CD4-positive, alpha-beta T cell treated with Interleukin-10 for 1 hour (primary cell): ENCODE measurements around the gene IFNGR1.

Experiments
- DNase-seq: peaks from one replicate; pipeline ENCODE4 v3.0.0-alpha.2; 2020

Gene IFNGR1

GRCh38 chr6:137173501-137173900 lies 45.7 kb downstream of the IFNGR1 start, which contains the start of gene IL22RA2:
Gene IL22RA2 (minus strand): TSS chr6:137173644. CDS start chr6:137161749, 11,895 bp downstream.
- no peak for DNase-seq

DNA sequence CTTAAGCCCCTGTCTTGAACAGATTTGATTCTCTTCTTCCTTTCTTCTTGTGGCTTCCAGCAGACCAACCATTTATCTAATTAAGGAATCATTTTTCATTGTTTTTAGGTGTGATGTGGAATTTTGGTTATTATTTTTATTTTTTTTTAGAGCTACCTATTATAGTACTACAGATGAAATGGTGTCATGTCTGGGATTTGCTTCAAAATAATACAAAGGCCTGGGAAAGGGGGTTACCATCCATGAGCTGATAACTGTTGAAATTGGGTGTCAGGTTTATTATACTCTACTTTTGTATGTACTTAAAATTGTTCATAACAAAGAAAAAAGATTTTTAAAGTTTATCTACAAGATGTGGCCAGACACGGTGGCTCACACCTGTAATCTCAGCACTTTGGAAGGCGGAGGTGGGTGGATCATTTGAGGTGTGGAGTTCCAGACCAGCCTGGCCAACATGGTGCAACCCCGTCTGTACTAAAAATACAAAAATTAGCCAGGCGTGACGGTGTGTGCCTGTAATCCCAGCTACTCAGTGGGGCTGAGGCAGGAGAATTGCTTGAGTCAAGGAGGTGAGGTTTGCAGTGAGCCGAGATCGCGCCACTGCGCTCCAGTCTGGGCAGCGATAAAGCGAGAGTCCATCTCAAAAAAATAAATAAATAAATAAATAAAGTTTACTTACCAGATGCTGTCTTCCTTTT lies 46.3 kb downstream of the IFNGR1 start:
- DNase-seq, result no peak

DNA sequence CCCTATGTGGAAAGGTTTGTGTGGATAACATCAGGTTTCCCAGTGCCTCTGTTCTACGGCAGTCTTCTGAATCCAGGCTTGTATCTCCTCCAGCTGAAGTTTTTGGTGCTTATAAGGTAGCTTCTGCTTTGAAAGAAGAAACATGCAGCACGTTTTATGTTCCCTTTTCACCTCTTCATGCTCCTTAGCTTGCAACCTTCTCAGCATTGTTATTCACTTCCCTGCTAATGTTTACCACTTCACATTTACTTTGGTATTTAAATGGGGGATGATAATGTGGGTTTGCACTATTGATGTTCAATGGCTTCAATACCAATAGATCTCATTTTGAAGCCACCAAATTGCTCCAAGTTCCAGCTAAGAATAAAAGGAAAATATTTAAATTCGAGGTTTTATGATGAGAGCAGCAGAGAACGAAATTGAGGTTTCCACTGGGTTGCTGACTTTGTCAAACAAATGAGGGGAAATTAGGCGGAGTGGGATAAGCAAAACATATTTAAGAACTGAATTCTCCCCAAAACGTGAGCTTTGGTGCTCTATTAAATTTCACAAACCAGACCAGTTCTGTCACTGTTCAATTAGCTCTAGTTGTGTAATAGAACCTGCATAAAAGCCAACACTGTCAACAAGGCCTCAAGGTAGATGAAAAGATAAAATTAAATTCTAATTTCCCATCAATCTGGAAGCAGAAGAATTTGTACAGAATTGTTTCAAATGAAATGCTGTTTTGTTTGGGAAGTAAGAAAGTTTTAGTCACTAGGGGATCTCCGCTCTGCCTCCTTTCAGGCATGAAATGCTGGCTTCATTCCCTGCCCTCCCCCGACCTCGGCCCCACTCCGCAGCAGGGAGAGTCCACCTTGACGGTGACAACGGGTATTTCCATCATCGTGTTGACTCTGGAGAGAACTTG lies 47.1 kb downstream of the IFNGR1 start:
- no peak for DNase-seq

- DNase-seq, result no peak
Measured at GRCh38 chr6:137171053-137171374, 48.2 kb downstream of the IFNGR1 start.

GRCh38 chr6:137170266-137171052 lies 48.7 kb downstream of the IFNGR1 start:
- no peak for DNase-seq

DNA sequence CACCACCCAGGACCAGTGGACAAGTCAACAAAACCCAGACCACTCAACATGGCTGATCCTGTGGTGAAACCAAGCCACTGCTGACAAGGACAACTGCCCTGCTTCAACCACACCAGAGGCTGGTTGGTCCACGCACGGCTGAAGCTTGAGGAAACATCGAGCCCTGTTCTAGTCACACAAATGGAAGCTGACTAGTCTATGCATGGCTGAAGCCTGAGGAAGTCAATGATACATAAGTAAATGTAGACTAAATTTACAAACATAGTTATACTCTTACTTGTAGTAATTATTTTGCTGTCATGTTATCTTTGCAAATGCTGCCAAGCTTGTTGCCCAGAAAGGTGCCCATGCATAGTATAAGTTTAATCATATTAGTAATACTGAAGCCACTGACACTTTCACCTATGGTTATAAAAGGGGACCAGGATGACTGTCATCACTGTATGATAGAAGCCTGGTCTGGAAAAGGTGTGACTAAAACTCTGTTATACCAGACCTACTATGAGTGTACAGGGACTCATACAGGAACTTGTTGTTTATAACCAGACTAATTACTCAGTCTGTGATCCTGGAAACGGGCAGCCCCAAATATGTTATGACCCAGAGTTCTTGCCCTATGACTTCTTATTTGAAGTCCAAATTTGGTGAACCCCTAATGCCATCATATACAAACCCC lies 51.3 kb downstream of the IFNGR1 start:
- DNase-seq, result no peak

DNA sequence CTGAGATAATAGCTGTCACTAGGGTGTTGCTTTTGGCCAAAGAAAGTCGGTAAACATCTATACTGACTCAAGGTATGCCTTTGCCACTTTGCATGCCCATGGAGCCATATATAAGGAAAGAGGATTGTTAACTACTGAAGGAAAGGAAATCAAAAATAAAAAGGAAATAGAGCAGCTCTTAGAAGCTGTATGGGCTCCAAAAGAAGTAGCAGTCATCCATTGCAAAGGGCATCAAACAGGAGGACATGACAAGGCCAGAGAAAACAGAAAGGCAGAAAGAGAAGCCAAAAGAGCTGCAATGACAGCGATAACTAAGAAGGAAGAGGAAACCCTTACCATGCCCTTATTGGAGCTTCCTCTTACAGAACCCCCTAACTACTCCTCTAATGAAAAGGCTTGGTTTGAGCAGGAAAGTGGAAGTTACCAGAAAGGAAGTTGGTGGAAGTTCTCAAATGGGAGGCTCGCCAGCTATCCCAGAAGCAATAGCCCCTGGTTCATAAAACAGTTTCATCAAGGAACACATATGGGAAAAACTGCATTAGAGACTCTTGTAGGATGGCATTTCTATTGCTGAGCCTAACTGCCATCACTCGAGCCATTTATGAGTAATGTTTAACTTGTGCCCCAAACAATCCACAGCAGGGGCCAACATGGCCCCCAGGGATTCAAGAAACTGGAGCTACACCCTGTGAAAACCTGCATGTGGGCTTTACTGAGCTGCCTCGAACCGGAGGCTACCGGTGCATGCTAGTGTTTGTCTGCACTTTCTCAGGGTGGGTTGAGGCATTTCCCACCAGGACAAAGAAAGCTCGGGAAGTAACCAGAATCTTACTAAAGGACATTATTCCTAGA lies 52.7 kb downstream of the IFNGR1 start:
- DNase-seq, result no peak

GRCh38 chr6:137165375-137166246 lies 53.6 kb downstream of the IFNGR1 start:
- DNase-seq, result peak; percentile 46

DNA sequence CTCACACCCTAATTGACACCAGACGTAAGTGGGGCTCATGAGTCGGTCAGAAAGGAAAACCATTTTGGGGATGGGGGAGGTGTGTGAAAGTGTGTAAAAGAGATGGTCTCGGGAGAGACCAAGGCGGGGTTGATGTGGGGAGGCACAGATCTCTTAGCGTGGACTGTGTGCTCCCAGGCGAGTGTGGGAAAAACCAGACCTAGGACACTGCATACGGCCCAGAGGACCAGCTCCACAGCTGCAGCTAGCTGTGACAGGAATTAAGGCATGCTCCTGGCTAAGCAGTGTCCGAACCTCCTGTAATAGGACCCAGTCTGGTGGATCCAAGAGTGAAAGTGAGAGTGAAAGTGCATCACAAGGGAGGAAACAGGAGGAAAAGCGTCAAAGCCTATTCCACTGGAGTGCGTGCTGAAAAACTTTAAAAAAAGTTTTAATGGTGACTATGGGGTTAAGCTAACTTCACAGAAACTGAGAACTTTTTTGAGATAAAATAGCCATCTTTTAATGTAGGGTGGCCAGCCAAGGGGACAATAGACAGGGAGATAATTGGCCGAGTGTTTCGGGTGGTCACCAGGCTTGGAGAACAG lies 55.4 kb downstream of the IFNGR1 start:
- DNase-seq, result no peak

DNA sequence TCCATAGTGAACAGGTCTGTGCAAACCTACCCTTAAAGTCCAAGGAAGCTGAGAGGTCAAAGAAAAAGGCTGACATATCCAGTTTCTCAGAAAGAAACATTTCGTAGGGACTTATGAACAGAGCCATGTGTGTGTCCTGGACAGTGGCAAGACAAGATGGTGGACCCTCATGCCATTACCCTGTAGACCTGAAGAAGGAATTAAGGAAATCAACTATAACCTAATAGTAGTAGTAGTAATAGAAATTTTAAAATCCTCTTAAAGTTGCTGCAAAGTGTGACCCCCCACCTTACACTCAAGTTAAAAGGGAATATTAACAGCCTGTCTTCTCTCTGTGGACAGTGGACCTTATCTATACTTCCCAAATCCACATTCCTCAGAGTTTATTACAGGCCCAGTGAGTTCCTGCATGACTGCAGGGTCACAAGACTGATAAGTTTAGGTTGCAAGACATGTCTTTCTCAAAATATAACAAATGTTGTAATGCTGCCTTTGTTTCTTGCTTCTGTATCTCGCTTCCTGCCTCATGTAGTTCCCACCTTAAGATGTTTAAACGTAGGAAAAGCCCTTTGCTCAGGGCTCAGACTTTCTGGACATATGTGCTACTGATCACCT lies 56.4 kb downstream of the IFNGR1 start:
- DNase-seq, result no peak

DNA sequence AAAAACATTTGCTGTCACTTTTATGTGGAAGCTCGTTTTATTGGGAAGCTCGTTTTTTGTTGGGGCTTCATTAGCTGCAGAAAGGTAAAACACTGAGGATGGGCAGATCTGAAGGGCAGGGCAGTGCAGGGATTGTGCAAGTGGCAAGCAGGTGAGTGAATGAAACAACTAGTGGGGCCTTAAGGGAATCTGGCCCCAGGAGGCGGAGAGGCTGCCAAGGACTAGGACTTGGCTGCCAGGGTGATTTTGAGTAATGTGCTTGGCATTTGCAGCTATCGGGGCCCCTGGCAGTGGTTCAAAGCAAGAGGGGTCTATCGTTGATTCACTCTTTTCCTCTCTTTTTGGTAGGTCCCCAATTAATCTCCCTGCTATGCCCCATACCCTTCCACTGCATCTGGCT lies 57.2 kb downstream of the IFNGR1 start:
- no peak for DNase-seq

GRCh38 chr6:137160763-137161162 lies 58.4 kb downstream of the IFNGR1 start:
- no peak for DNase-seq

- DNase-seq, result no peak
Measured at GRCh38 chr6:137159912-137160311, 59.3 kb downstream of the IFNGR1 start.

DNA sequence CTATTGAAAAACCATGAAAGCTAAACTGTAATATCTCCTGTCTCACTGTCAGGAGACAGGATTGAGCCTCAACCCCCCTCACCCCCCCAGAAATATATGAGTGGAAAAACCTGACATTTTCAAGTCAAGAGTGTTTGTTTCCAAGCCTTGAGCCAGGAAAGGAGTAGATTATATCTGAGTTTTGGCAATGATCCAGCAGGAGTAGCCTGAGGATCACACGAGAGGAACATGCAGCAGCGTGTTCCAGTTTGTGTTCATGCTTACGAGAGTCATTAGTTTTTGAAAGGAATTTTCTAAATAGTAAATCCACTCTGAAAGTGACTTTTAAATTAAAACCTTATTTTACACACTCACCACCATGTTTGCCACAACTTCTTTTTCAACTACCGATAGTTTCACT lies 61.6 kb downstream of the IFNGR1 start:
- no peak for DNase-seq

DNA sequence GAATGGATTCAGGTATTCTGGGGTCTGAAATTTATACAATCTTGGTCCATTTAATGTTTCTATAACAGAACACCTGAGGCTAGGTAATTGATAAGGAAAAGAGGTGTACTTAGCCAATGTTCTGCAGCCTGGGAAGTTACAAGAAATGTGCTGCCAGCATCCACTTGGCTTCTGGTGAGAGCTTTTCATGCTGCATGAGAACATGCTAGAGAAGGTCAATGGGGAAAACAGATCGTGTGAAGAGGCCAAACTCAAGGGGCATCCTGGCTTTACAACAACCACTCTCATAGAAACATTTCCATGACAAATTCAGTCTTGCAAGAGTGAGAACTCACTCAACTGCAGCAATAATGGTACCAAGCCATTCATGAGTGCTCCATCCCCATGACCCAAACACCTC lies 62.5 kb downstream of the IFNGR1 start:
- no peak for DNase-seq

GRCh38 chr6:137155830-137156229 lies 63.4 kb downstream of the IFNGR1 start:
- peak; percentile 65 for DNase-seq

- no peak for DNase-seq
Measured at GRCh38 chr6:137150072-137150471, 69.1 kb downstream of the IFNGR1 start.

DNA sequence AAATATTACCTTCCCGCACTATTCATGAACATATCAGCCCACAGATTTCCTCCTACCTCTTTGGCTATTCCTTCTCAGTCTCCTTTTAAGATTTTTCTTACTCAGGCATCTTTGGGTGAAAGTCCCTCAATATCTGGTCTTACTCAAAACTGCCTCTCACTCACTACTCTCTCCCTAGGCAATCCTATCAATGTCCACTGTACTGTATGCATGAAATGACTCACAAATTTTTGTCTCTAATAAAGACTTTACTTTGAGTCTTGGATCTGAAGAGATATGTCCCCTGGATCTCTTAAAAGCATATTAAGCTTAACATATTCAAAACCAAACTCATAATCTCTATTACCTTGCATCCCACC lies 70.2 kb downstream of the IFNGR1 start:
- no peak for DNase-seq

DNA sequence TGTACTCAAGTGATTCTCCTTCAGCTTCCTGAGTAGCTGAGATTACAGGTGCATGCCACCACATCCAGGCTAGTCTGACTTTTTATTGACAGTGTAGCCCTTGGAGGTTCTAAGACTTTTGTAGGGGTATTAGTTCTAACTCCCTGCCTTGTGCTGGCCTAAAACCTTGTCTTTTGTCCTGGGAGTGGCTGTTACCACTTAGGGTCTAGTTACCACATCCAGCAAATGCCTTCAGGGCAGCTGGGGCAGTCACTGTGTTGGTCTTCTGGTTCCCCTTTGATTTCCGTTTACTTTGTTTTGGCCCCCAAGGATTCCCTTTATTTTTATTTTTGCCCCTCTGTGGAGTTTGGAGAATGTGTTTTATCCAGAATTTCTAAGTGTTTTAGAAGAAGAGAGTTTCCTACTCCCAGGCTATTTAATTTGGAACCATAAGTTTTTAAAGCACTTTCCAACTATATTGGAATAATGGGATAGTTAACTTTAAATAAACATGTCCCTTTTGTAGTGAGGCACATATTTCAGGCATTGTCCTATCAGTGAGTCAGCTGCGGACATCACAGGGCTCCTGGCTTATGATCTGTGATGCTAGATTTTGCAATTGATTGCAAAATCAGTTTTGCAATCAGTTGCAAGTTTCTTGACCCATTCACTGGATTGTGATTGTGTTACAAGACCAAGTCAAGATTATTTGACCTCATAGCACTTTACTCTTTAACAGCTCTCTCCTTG lies 70.7 kb downstream of the IFNGR1 start:
- no peak for DNase-seq
